Suprapubic skin (tissue), 4 donors: ENCODE data around the gene RNF130. TPM values are rescaled to one million over a fixed set of nuclear protein-coding genes. Genes with fewer than 3 reads are reported as not detected.

ENCODE experiments used
- DNase-seq, 2 donors: peaks; one replicate each; pipeline ENCODE4 v3.0.0-alpha.2; 2019; ENCODE audit warnings: low spot score in 2 of 2
- H3K27ac ChIP-seq: fragments of 200-600 bp; sonication (generic); one replicate; pipeline ENCODE4 v1.5.1; 2019
- H3K27me3 ChIP-seq: fragments of 200-600 bp; sonication (generic); one replicate; pipeline ENCODE4 v1.5.1; 2019
- H3K36me3 ChIP-seq: fragments of 200-600 bp; sonication (generic); one replicate; pipeline ENCODE4 v1.5.1; 2019
- H3K4me1 ChIP-seq: fragments of 200-600 bp; sonication (generic); one replicate; pipeline ENCODE4 v1.5.1; 2019
- H3K4me3 ChIP-seq: fragments of 200-600 bp; sonication (generic); one replicate; pipeline ENCODE4 v1.5.1; 2019; ENCODE audit warnings: mild to moderate bottlenecking
- H3K9me3 ChIP-seq: fragments of 200-600 bp; sonication (generic); one replicate; pipeline ENCODE4 v1.5.1; 2019
- CTCF ChIP-seq, 2 donors: fragments of 200-600 bp in 1 of 2; fragments of 450-650 bp in 1 of 2; sonication (generic) in 1 of 2; IDR thresholded peaks; one replicate each; pipeline ENCODE4 v1.5.1; 2016 to 2019; ENCODE audit warnings: antibody characterized with exemption in 2 of 2, mild to moderate bottlenecking in 1 of 2, moderate library complexity in 1 of 2
- EP300 ChIP-seq: sonication (generic); formaldehyde crosslinking; IDR thresholded peaks from one replicate; pipeline ENCODE4 v1.6.1; 2017; ENCODE audit warnings: antibody characterized with exemption
- POLR2A ChIP-seq, 2 donors: fragments of 450-650 bp; IDR thresholded peaks; one replicate each; pipeline ENCODE4 v1.6.1; 2017; ENCODE audit warnings: antibody characterized with exemption in 2 of 2, mild to moderate bottlenecking in 2 of 2, moderate library complexity in 2 of 2
- POLR2AphosphoS5 ChIP-seq, 3 donors: sonication (generic); formaldehyde crosslinking; IDR thresholded peaks; one replicate each; pipeline ENCODE4 v1.6.1; 2017; ENCODE audit warnings: antibody characterized with exemption in 3 of 3
- WGBS: methylation state at CpG from one replicate; pipeline ENCODE4 v1.1.5; 2018; 5-methylcytosine and 5-hydroxymethylcytosine counted together
- total RNA-seq, 4 donors: library from RNA; depleted of rRNA; stranded (reverse); fragments of >200 nt; gene quantifications; one replicate each; pipeline ENCODE4 v1.1.0, GENCODE V29; 2016

The RNF130 gene
- total RNA-seq, 4 donors from 2014 or later, result 24.8 to 37.2 (median 29.8) TPM

GRCh38 chr5:179974246-179974945 is 97.2 kb downstream of the RNF130 start:
- H3K9me3 ChIP-seq, result no peaks in the 10 kb centered on the region
- TF ChIP-seq CTCF (IDR thresholded peaks at IDR 0.05) (no peak), POLR2A (IDR thresholded peaks at IDR 0.05) (no peak), EP300 (no peak), POLR2AphosphoS5 (IDR thresholded peaks at IDR 0.05) (no peak)
- no peak overlapping the region for H3K4me3 ChIP-seq
- peaks cover 50% of the 10 kb centered on the region for H3K36me3 ChIP-seq
- no peak for DNase-seq
- H3K4me1 ChIP-seq, result no peaks in the 10 kb centered on the region
- WGBS, result 94% methylated on average over 37 of the region's 37 CpGs
- no peak overlapping the region for H3K27ac ChIP-seq
- no peaks in the 10 kb centered on the region for H3K27me3 ChIP-seq

GRCh38 chr5:179973391-179973790 is 98.2 kb downstream of the RNF130 start:
- TF ChIP-seq EP300 (no peak), POLR2AphosphoS5 (IDR thresholded peaks at IDR 0.05) (no peak), POLR2A (IDR thresholded peaks at IDR 0.05) (no peak), CTCF (IDR thresholded peaks at IDR 0.05) (no peak)
- Histone ChIP-seq H3K27ac (no peak overlapping the region), H3K27me3 (no peaks in the 10 kb centered on the region), H3K4me1 (no peaks in the 10 kb centered on the region), H3K9me3 (no peaks in the 10 kb centered on the region), H3K4me3 (no peak overlapping the region), H3K36me3 (peaks cover 49% of the 10 kb centered on the region)
- WGBS, result 93% methylated on average over 11 of the region's 11 CpGs
- no peak for DNase-seq

GRCh38 chr5:179969110-179969509 is 102.4 kb downstream of the RNF130 start:
- Histone ChIP-seq H3K9me3 (no peaks in the 10 kb centered on the region), H3K27me3 (no peaks in the 10 kb centered on the region), H3K36me3 (peaks cover 35% of the 10 kb centered on the region), H3K4me3 (no peak overlapping the region), H3K4me1 (no peaks in the 10 kb centered on the region), H3K27ac (no peak overlapping the region)
- TF ChIP-seq POLR2AphosphoS5 (IDR thresholded peaks at IDR 0.05), result no peak
- no peak for TF ChIP-seq CTCF (IDR thresholded peaks at IDR 0.05)
- TF ChIP-seq EP300, result no peak
- no peak for TF ChIP-seq POLR2A (IDR thresholded peaks at IDR 0.05)
- no peak for DNase-seq
- 92% methylated on average over 4 of the region's 4 CpGs for WGBS

GRCh38 chr5:179967489-179967888 is 104.1 kb downstream of the RNF130 start:
- no peaks in the 10 kb centered on the region for H3K4me1 ChIP-seq
- H3K27ac ChIP-seq, result no peak overlapping the region
- no peak for DNase-seq
- H3K9me3 ChIP-seq, result no peaks in the 10 kb centered on the region
- 74% methylated on average over 1 of the region's 1 CpG for WGBS
- no peak overlapping the region for H3K4me3 ChIP-seq
- H3K27me3 ChIP-seq, result no peaks in the 10 kb centered on the region
- TF ChIP-seq POLR2A (IDR thresholded peaks at IDR 0.05) (no peak), POLR2AphosphoS5 (IDR thresholded peaks at IDR 0.05) (no peak)
- H3K36me3 ChIP-seq, result peaks cover 47% of the 10 kb centered on the region

GRCh38 chr5:179964015-179964414 is 107.5 kb downstream of the RNF130 start:
- TF ChIP-seq CTCF (IDR thresholded peaks at IDR 0.05) (no peak), POLR2A (IDR thresholded peaks at IDR 0.05) (no peak)
- no peaks in the 10 kb centered on the region for H3K27me3 ChIP-seq
- no peak overlapping the region for H3K4me3 ChIP-seq
- H3K9me3 ChIP-seq, result no peaks in the 10 kb centered on the region
- peaks cover 43% of the 10 kb centered on the region for H3K36me3 ChIP-seq
- no peak for DNase-seq
- H3K4me1 ChIP-seq, result no peaks in the 10 kb centered on the region
- H3K27ac ChIP-seq, result no peak overlapping the region
- 90% methylated on average over 8 of the region's 8 CpGs for WGBS

GRCh38 chr5:179963375-179963774 is 108.2 kb downstream of the RNF130 start:
- Histone ChIP-seq H3K36me3 (peaks cover 42% of the 10 kb centered on the region), H3K4me3 (no peak overlapping the region), H3K4me1 (no peaks in the 10 kb centered on the region), H3K9me3 (no peaks in the 10 kb centered on the region), H3K27ac (no peak overlapping the region), H3K27me3 (no peaks in the 10 kb centered on the region)
- WGBS, result 69% methylated on average over 4 of the region's 4 CpGs
- no peak for DNase-seq
- no peak for TF ChIP-seq EP300
- TF ChIP-seq POLR2AphosphoS5 (IDR thresholded peaks at IDR 0.05), result no peak
- TF ChIP-seq POLR2A (IDR thresholded peaks at IDR 0.05), result no peak
- no peak for TF ChIP-seq CTCF (IDR thresholded peaks at IDR 0.05)
